HG03039 (cell line): Measurements from ENCODE around the gene TSPAN10.
"Not testable (repeated sequence)": the region's sequence is repeated elsewhere in the genome, so short reads cannot be mapped to it uniquely, and the experiment has no call there.

Experiments used
- ATAC-seq: cut with Tn5 transposase; IDR thresholded peaks from one replicate; pipeline ENCODE4 v1.9.1; 2021; ENCODE audit warnings: mild to moderate bottlenecking, moderate library complexity; ENCODE audit not compliant: unreplicated experiment

TSPAN10 gene

DNA sequence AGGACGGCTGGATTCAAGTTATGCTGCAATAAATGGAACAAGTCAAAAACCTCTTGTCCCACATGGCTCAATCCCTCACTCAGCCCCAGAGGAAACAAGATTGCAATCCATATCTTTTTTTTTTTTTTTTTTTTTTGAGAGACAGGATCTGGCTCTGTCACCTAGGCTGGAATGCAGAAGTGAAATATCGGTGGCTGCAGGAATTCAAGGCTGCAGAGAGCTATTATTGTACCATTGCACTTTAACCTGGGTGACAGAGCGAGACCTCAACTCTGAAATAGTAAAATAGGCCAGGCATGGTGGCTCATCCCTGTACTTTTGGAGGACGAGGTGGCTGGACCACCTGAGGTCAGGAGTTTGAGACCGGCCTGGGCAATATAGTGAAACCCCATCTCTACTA lies 22.0 kb downstream of the TSPAN10 start:
- no peak for ATAC-seq

DNA sequence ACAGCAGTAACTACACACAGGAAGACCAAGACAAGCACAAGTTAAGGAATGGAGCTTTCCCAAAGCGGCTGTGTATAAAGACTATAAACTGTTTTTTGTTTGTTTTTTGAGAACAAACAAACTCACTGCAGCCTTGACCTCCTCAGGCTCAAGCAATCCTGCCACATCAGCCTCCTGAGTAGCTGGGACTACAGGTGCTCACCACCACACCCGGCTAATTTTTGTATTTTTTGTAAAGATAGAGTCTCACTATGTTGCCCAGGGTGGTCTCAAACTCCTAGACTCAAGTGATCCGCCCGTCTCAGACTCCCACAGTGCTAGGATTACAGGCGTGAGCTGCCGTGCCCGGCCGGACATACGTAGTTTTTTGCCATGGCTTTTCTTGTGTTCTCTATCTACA lies 23.4 kb downstream of the TSPAN10 start:
- ATAC-seq: no peak

DNA sequence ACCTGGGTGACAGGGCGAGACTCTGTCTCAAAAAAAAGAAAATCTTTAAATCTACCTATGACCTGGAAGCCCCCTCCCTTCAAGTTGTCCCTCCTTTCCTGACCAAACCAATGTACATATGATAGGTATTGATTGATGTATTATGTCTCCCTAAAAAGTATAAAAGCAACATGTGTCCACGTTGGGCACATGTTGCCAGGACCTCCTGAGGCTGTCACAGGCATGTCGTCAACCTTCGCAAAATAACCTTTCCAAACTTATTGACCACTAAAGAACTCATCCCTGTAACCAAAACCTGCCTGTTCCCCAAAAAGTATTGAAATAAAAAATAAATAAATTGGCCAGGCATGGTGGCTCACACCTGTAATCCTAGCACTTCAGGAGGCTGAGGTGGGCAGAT lies 25.0 kb downstream of the TSPAN10 start:
- ATAC-seq: no peak

DNA sequence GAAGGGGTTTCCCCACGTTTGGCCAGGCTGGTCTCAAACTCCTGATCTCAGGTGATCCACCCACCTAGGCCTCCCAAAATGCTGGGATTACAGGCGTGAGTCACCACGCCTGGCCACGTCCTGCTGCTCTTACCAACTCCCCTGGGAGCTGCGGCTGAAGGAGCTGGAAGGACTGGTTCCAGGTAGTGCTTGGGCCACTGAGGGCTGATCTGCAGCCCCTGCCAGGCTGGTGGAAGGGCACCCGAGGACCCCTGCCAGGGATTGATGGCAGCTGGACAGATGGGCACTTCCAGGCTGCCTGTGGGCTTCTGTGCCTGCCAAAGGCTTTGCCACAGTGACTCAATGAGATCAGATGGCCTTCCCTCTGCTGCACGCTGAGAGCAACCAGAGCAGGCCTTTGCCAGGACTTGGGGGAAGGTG lies 27.1 kb downstream of the TSPAN10 start:
- no peak for ATAC-seq

DNA sequence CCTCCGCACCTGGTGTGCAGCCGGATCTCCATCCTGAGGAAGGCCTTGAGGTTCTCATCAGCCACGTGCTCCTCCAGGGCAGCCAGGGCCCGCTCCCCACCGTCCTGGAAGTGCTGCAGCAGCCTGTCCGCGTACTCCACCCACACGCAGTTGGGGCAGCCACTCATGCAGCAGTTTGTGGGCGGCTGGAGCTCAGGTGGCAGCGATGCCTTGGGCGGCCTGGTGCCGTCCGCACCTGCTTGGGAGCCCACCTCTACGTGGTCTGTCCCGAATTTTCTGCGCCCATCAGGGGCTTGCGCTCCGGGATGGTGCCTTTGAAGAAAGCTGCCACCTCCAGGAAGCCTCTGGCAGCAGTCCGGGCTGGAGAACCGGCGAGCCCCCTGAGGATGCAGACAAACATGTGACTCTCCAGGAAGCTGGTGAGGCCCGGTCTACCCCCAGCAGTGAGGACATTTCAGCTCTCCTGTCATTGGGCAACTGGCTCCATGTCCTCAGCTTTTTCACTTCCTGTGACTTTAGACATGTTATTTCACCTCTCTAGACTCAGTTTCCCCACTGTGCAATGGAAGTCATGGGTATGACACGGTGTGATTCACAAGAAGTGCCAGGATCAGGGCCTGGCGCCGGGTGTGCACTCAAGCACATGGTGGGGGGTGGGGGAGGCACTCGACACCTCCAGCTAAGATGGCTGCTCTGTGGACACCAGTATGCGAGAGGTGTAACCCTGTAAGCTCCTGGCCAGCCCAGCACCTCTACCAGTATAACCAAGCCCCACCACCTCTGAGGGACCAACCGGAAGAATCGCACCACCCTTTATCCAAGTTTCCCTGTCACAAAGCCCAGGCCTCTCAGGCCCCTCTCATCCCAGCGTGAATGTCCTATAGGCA lies 28.5 kb downstream of the TSPAN10 start:
- no peak for ATAC-seq

DNA sequence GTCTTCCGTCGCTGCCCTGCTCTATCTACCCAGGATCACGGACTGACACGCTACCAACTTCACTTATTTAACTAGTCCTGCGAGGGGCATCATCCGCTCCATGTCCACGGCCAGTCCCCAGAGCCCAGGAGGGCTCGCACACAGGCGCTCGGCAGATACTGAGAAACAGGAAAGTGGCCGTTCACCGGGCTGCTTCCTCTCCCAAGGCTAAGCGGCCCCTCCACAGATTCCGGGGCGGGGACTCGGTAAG lies 29.0 kb downstream of the TSPAN10 start:
- ATAC-seq: no peak

DNA sequence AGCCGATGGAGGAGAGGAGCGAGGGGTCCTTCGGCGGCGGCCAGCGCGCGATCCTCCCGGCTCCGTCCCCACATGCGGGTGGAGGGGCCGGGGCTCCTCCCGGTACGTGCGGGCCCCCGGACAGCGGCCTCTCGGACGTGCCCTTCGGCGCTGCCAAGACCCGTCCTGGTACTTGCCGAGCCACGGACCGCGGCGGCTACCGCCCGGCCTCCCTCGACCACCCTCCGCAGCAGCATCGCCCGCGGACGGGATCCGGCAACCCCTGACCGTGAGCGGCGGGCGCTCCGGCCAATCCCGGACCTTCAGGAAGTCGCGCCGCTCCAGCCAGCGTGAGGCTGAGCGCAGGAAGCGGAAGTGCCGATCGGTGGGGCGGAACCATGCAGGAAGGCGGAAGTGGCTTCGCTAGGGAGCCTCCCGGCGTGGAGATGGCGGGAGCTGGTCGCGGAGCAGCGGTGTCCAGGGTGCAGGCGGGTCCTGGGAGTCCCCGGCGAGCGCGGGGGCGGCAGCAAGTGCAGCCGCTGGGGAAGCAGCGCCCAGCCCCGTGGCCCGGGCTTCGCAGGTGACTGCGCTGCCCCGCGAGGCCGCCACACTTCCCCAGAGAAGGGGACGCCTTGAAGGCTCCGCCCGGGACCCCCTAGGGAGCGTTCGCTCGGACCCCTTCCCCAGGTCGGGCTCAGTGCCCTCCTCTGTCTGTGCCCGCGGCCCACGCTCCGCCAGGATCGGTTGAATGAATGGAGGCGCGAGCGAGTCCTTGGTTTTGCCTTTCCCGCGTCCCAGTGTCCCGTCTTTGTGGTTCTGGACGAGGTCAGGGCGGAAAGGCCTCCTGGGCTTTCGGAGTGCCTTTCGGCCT lies 29.6 kb downstream of the TSPAN10 start, which contains the start of the genes CCDC137 and OXLD1:
Gene CCDC137 (plus strand): TSS at position 396 of the 850 bp plus-strand sequence. CDS start 30 bp downstream, at position 426.
Gene OXLD1 (minus strand): TSS at position 264 of the 850 bp plus-strand sequence. CDS start 28 bp downstream, at position 236.
- ATAC-seq: peak; percentile 90

DNA sequence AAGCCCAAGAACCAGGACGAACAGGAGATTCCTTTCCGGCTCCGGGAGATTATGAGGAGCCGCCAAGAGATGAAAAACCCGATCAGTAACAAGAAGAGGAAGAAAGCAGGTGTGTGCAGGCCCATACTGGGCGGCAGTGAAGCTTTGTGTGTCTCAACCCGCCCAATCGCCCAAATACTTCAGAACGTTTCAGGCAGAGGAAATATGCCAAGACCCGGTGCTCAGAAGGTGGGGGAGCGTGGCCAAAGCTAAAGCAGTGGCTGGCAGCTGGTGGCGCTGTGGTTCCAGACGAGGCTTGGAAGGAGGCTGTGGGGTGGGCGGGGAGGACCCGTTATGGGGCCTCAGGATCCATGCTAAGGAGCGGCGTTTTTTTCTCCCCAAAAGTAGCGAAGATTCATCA lies 30.8 kb downstream of the TSPAN10 start:
- no peak for ATAC-seq

DNA sequence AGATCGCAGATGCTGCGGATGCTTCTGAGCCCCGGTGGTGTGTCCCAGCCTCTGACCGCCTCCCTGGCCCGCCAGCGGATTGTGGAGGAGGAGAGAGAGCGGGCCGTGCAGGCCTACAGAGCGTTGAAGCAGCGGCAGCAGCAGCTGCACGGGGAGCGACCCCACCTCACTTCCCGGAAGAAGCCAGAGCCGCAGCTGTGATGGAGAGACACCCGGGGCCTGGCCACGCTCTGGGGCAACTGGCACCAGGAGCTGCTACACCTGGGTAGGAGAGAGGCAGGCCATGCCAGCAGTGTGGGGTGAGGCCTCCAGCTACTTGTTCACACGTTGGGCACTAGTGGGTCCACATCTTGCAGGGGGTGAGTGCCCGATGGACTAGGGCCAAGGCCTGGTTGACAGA lies 35.5 kb downstream of the TSPAN10 start:
- no peak for ATAC-seq

DNA sequence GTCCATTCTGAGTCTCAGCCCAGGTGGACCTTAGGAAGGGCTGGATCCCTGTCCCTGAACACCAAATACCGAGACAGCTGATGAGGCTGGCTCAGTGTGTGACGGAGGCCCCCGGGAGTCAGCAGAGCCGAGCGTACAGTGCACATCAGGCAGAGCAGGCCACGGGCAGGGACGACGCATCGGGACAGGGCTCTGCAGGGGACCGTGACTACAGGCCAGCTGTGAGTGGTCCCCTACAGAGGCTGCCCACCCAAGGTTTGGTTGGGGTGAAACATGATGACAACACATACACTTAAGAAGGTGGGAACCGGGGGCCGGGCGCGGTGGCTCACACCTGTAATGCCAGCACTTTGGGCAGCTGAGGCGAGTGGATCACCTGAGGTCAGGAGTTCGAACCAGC lies 36.0 kb downstream of the TSPAN10 start:
- no peak for ATAC-seq

DNA sequence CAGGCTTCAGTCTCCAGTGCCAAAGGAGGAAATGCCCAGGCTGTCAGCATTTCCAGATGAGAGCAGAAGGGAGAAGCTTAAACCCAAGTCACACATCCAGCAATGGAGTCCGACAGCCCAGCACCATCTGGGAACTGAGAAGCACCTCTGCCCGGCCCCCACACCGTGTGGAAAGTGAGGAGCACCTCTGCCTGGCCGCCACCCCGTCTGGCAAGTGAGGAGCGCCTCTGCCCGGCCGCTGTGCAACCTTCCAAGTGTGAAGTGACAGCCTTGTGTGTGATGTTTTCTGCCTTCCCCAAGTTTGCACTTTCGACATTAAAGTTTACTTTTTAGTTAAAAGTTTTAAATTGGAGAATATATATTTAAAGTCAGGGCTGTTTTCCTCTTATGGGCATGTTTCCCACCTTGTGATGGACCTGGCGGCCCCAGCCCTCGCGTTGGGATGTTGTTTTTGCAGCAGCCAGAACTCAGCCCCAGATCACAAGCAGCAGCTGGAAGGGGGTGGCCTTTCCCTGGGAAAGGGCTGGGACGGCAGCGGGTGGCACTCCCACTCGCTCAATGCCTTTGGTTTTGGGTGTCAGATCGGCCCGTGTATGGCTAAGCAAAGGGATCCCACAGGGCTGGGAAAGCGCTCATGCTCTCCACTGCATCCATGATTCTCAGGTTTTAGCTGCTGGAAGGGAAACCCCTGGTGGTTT lies 36.7 kb downstream of the TSPAN10 start:
- ATAC-seq: no peak

DNA sequence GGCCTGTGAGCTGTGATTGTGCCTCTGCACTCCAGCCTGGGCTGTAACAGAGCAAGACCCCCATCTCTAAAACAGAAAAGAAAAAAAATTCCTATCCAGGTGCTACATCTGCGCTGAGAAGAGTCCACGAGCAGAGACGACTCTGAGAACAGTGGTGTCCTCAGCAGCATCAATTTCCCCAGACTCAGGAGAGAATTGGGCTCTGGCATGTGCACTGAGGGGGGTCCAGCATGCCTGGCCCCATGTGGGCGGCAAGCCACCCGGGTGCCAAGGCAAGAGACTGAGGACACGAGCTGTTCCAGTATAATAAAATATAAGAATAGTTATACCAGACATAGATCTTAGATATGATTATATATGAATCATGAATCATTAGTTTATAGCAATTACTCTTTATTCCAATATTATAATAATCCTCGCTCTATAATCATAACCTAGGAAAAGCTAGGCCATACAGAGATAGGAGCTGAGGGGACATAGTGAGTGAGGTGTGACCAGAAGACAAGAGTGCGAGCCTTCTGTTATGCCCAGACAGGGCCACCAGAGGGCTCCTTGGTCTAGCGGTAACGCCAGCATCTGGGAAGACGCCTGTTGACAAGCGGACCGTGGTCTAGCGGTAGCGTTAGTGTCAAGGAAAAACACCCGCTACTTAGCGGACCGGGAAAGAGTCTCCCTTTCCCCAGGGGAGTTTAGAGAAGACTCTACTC lies 38.7 kb downstream of the TSPAN10 start:
- ATAC-seq: not testable (repeated sequence)

DNA sequence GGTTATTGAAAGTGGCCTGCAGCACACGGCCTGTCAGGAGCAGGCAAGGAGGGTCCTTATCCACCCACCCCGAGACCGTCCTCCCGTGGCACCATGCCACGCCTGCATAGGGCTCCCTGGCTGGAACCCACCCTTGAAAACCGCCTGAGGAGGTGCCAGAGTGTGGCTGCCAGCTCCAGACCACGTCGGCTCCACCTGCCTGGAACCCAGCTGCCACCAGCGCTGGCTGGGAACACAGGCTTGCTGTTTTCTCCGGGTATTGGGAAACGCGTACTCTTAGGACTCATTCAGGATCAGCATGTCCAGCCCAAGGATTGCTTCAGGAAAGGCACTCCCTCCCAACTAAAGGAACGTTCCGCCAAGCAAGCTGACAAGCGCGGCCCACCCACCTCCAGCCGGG lies 39.9 kb downstream of the TSPAN10 start:
- ATAC-seq: no peak

DNA sequence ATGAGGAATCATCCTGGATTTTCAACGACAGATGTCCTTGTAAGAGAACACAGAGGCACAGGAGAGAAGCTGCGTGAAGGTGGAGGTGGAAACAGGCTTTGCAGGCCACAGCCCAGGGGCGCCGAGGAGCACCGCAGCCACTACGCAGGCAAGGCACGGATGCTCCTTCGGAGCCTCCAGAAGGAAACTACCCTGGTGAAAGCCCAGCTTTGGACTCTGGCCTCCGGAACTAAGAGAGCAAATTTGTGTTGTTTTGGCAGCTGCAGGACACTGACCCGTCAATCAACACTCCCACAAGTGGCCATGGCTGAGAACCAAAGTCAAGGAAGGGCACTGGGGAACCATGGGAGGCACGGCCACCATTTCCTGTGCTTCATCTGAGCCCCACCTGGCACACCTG lies 43.2 kb downstream of the TSPAN10 start:
- no peak for ATAC-seq

DNA sequence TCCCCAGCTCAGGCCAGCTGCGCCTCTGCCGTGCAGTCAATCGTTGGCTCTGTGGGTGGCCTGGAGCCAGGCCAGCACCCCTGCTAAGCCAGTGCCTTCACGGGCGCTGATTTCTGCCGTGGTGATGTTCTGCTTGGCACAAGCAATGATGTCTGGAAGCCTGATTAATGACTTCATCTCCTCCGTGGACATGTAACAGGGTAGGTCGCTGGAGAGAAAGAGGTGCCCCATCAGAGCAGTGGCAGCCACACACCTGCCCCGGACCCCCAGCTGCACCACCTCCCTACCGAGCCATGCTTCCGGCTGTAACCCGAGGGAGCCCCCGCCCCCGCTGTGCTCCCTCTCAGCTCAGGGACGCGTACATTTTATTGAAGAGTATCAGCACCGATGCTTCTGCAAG lies 44.7 kb downstream of the TSPAN10 start:
- ATAC-seq: no peak

DNA sequence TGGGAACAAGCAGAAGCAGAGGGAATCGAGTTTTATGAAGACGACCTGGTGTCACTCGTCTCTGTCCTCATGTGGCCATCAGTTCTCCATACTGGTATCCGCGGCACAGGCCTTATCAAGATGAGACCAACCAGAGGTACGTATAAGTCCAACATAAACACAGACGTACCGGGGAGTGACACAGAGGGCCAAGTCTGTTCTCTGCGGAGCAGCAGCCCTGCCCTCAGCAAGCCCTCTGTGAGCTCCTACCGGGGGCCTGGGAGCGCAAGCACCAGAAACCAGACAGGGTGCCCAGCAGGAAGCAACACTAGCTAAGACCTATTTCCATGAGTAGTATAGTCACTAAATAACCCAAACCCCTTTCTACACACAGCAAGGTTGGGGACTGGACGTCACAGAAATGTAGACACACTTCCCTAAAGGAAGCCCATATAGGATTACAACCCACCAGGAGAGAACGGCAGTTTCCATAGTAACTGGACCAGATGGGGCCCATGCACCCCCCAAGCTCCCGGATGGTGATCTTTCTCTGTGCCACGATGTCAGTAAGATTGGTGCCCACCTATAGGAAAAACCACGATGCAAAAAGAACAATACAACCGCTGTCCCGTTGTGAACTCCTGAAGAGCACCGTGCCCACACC lies 45.7 kb downstream of the TSPAN10 start:
- no peak for ATAC-seq

DNA sequence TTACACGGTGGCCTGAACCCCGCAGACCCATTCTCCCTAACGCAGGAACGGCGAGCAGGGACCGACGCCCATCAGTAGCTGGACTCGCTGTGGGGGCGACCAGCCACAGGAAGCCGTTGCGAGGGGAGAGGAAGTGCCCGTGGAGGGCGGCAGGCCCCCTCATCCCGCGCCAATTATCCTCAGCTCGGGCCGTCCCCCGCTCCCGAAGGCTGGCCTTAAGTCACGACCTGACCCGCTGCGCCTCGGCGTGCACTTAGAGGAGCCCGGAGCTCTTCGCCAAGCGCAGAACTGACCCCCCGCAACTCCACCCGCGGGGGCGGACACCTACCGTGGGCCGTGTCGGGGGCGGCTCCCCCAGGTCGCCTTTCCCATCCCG lies 46.2 kb downstream of the TSPAN10 start:
- ATAC-seq: peak; percentile 3

DNA sequence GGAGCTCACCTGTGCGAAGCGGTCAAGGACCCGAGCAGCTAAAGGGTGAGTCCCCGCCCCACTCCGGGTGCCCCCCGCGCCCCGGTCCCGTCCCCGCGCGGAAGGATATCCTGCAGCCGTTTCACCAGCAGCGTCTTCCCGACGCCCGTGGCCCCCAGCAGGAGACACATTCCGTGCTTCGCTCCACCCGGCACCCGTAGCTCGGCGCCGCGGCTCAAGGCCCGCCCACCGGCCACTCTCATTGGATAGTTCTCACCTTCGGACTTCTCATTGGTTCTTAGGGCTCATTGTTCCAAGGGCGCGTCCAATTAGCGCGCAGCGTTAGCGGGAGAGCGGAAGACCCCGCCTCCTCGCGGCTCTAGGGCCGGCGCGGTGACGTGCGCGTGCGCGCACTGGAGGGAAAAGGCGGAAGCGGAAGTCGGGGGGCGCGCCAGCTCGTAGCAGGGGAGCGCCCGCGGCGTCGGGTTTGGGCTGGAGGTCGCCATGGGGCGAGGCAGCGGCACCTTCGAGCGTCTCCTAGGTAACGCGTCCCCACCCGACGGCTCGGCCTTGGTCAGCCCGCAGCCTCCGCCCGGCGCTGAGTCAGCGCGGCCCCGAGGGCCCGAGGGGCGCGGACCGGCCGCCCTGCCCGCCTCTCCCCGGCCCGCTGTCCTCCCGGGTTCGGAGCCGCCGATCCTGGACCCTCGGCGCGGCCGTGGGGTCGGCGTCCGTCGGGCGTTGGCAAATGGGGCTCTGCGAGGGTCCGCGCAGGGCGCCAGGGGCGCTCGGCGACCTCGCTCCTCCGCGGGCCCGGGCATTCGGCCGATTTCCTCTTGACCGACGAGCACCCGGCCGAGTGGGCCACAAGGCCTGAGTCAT lies 46.8 kb downstream of the TSPAN10 start, which contains the start of the genes ARL16 and HGS:
Gene ARL16 (minus strand): TSS at position 214 of the 858 bp plus-strand sequence. CDS start 44 bp downstream, at position 170.
Gene HGS (plus strand): TSS at position 428 of the 858 bp plus-strand sequence. CDS start 56 bp downstream, at position 484.
- ATAC-seq: peak; percentile 82

DNA sequence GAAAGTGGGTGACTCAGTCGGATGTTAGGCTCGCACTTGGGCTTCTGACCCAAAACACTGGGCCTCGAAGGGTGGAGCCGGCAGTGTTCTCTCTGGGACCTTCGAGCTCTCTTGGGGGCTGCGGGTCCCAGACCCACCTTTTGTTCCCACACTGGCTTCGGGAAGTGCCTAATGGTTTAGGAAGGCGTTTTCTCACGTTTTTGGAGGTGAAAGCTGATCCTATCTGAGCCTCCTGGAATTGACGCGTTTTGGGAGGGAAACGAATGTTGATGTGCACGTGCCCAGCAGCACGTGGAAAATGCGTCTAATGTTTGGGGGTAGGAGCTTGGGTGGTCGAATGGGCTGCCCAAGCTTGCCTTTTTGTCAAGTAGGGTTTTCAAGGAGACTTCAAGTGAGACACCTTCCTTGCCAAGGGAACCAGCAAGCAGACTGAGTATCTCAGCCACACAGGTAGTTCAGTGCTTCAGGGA lies 47.5 kb downstream of the TSPAN10 start:
- no peak for ATAC-seq
